Chondrocyte (in vitro differentiated cells): ENCODE data around the gene SUCLG2. TPM values are rescaled to one million over a fixed set of nuclear protein-coding genes. Genes with fewer than 3 reads are reported as not detected.

Source experiments
- DNase-seq: peaks from one replicate; pipeline ENCODE4 v3.0.0; 2021; ENCODE audit warnings: mixed read lengths, low spot score
- H3K27ac Mint-ChIP-seq: one replicate; pipeline ENCODE4 v1.8.0; 2021; ENCODE audit warnings: mild to moderate bottlenecking, moderate library complexity, mixed read lengths; ENCODE audit not compliant: unreplicated experiment
- H3K27me3 Mint-ChIP-seq: 2 replicates; pipeline ENCODE4 v1.8.0; 2021; ENCODE audit warnings: low read depth, mixed read lengths
- H3K36me3 Mint-ChIP-seq: 2 replicates; pipeline ENCODE4 v1.8.0; 2021; ENCODE audit warnings: low read depth, mixed read lengths
- H3K4me1 Mint-ChIP-seq: 2 replicates; pipeline ENCODE4 v1.8.0; 2021; ENCODE audit warnings: low read depth, mild to moderate bottlenecking, mixed read lengths
- H3K4me3 Mint-ChIP-seq: one replicate; pipeline ENCODE4 v1.8.0; 2021; ENCODE audit warnings: mild to moderate bottlenecking, moderate library complexity, mixed read lengths; ENCODE audit not compliant: unreplicated experiment
- H3K9me3 Mint-ChIP-seq: 2 replicates; pipeline ENCODE4 v1.8.0; 2021; ENCODE audit warnings: low read depth, mixed read lengths
- total RNA-seq: library from RNA; stranded (reverse); gene quantifications from 3 replicates; pipeline ENCODE4 v1.2.1, GENCODE V29; 2021
- TF ChIP-seq, protein P1 (sequence below): fragments of 200-600 bp; sonication (generic); IDR thresholded peaks from 2 replicates; pipeline ENCODE4 v1.5.0; 2021; ENCODE audit warnings: antibody characterized with exemption, mild to moderate bottlenecking, moderate library complexity

SUCLG2 gene
- total RNA-seq, 1 donor from 2014 or later: 24.3 TPM

DNA sequence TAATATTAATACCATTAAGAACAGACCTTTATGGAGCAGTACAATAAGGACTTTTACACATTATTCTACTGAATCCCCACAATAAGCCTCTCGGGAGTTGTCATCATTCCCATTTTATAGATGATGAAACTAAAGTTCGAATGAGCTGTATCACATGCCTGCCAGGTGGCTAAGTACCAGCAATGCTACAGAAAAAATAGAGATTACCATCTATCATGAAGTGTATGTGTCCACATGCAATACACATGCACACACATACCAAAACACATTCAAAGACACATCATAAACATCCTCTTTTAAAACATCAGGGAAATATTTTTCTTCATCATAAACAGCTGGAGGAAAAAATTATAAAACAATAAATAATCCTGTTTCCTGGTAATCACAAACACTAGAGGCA is 136.6 kb downstream of the SUCLG2 start:
- H3K9me3 Mint-ChIP-seq: no peaks in the 10 kb centered on the region
- TF ChIP-seq, protein P1, sequence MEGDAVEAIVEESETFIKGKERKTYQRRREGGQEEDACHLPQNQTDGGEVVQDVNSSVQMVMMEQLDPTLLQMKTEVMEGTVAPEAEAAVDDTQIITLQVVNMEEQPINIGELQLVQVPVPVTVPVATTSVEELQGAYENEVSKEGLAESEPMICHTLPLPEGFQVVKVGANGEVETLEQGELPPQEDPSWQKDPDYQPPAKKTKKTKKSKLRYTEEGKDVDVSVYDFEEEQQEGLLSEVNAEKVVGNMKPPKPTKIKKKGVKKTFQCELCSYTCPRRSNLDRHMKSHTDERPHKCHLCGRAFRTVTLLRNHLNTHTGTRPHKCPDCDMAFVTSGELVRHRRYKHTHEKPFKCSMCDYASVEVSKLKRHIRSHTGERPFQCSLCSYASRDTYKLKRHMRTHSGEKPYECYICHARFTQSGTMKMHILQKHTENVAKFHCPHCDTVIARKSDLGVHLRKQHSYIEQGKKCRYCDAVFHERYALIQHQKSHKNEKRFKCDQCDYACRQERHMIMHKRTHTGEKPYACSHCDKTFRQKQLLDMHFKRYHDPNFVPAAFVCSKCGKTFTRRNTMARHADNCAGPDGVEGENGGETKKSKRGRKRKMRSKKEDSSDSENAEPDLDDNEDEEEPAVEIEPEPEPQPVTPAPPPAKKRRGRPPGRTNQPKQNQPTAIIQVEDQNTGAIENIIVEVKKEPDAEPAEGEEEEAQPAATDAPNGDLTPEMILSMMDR: no peak
- H3K27me3 Mint-ChIP-seq: no peaks in the 10 kb centered on the region
- H3K4me1 Mint-ChIP-seq: peaks cover 10% of the 10 kb centered on the region
- no peak overlapping the region for H3K4me3 Mint-ChIP-seq
- no peak overlapping the region for H3K27ac Mint-ChIP-seq
- H3K36me3 Mint-ChIP-seq: peaks cover 4% of the 10 kb centered on the region
- DNase-seq: no peak

DNA sequence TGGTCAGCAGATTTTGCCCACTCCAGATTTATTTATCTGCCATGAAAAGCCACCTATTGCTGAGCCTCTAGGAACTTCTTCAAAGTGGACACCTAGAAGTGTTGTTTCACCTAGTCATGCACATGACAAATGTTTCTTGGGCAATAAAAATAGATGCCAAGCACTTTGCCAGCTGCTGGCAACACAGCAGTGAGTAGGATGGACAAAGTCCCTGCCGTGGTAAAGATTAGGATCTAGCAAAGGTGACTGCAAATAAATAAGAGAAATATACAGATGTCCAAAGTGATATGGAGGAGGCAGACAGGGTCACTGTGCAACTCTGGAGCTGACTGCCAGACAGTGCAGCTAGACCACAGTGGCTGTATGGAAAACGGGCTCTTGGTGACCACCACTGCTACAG is 137.9 kb downstream of the SUCLG2 start:
- no peaks in the 10 kb centered on the region for H3K9me3 Mint-ChIP-seq
- TF ChIP-seq, protein P1: no peak
- H3K27me3 Mint-ChIP-seq: no peaks in the 10 kb centered on the region
- no peak overlapping the region for H3K27ac Mint-ChIP-seq
- H3K4me3 Mint-ChIP-seq: no peak overlapping the region
- DNase-seq: no peak
- H3K4me1 Mint-ChIP-seq: peaks cover 10% of the 10 kb centered on the region
- peaks cover 4% of the 10 kb centered on the region for H3K36me3 Mint-ChIP-seq

DNA sequence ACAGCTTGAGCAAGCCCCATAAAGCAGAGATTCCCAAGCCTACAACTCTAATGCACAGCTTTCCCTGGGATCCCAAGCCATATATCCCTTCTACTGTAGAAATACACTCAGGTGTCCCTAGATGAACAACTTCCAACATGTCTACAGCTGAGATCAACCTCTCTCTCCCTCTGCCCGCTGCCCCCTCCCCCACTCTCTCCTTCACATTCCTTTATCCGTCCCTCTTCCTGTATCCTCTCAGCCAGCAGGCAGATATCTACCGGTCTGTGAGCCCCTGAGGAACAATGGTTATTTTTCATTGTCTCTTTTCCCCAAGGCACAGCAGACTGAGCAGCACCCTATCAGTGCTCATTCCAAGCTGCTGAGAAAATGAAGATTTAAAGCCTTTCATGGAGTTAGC is 138.6 kb downstream of the SUCLG2 start:
- peaks cover 4% of the 10 kb centered on the region for H3K36me3 Mint-ChIP-seq
- no peak for DNase-seq
- H3K27me3 Mint-ChIP-seq: no peaks in the 10 kb centered on the region
- H3K9me3 Mint-ChIP-seq: no peaks in the 10 kb centered on the region
- H3K4me3 Mint-ChIP-seq: no peak overlapping the region
- TF ChIP-seq, protein P1: no peak
- H3K27ac Mint-ChIP-seq: no peak overlapping the region
- peaks cover 10% of the 10 kb centered on the region for H3K4me1 Mint-ChIP-seq

DNA sequence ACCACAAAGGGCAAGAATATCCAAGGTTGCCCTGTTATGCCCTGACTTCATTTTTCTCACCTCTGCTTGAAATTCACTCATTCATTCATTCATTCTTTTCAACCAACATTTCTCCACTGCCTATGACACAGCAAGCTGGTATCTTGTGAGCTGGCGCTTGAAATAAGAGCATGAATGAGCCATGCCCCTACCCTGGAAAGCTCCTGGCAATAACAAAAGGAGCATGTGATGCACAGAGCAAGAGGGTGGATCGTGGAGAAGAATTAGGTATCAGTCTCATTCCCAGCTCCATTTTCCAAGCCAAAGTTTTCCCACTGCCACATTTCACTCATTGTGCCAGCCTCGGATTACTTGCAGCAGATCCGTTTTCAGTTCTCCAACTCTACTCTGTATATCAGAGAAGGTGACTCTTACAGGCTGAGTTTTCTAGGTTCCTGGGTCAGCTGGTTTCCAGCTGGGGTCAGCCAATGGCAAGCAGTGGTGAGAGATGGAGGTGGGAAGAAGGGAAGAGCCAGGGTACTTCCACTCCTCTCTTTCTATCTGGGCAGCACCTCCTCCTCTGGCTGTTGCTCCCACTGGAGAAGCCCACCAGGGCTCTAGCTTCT is 144.8 kb downstream of the SUCLG2 start:
- H3K4me1 Mint-ChIP-seq: no peaks in the 10 kb centered on the region
- no peaks in the 10 kb centered on the region for H3K9me3 Mint-ChIP-seq
- H3K36me3 Mint-ChIP-seq: peaks cover 2% of the 10 kb centered on the region
- H3K27me3 Mint-ChIP-seq: no peaks in the 10 kb centered on the region
- TF ChIP-seq, protein P1: no peak
- DNase-seq: no peak
- H3K27ac Mint-ChIP-seq: no peak overlapping the region
- H3K4me3 Mint-ChIP-seq: no peak overlapping the region

- no peak for DNase-seq
- H3K9me3 Mint-ChIP-seq: no peaks in the 10 kb centered on the region
- no peaks in the 10 kb centered on the region for H3K4me1 Mint-ChIP-seq
- TF ChIP-seq, protein P1: no peak
- H3K4me3 Mint-ChIP-seq: no peak overlapping the region
- no peaks in the 10 kb centered on the region for H3K36me3 Mint-ChIP-seq
- no peak overlapping the region for H3K27ac Mint-ChIP-seq
- H3K27me3 Mint-ChIP-seq: no peaks in the 10 kb centered on the region
Observed at GRCh38 chr3:67507584-67507983, 146.8 kb downstream of the SUCLG2 start.
